ENCODE data around the gene COG5. TPM values are rescaled to one million over a fixed set of nuclear protein-coding genes. Genes with fewer than 3 reads are reported as not detected.
A peak's percentile ranks its signal among the peaks of the same experiment; 100 is the strongest.

COG5 gene
- total RNA-seq, 1 experiment from 2014 or later = 20.2 TPM

DNA sequence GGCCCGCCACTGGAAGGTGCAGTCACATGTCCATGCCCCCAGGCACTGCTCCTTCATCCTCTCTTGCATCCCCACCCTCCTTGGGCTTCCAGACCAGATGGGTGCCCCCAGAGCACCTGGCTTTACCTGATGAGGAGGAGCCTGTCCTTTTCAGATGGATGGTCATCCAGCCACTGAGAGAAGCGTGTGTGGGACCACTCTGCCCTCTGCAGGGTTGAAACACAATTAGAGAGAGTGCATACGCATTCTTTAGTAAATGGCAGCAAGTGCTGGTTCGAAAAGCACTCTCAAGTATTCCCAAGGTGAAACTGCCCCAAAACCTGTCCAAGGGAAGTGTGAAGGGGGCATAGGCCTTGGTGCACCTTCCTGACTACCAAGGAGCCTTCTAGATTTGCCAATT lies 353.3 kb downstream of the COG5 start:
- Histone ChIP-seq H2BK5ac (ENCODE audit: insufficient read length, low read length) (no peak overlapping the region), H3K4me1 (ENCODE audit: insufficient read depth, low read length) (no peaks in the 10 kb centered on the region), H2BK15ac (ENCODE audit: low read depth, low read length) (no peak overlapping the region), H4K5ac (ENCODE audit: insufficient read length, low read depth, low read length) (no peak overlapping the region), H2BK20ac (ENCODE audit: low read depth, low read length, poor library complexity, severe bottlenecking) (no peak overlapping the region), H3K18ac (ENCODE audit: insufficient read length, low read depth, low read length) (no peak overlapping the region), H2BK120ac (ENCODE audit: low read depth, low read length, poor library complexity, severe bottlenecking) (no peak overlapping the region), H3K27me3 (ENCODE audit: insufficient read depth, low read length) (no peaks in the 10 kb centered on the region), H2AFZ (ENCODE audit: low read length) (no peak overlapping the region), H3K4me2 (ENCODE audit: insufficient read depth, insufficient read length, low read length) (no peak overlapping the region), H2BK12ac (ENCODE audit: insufficient read length, low read depth, low read length) (no peak overlapping the region), H3K56ac (ENCODE audit: insufficient read length, low read depth, low read length) (no peak overlapping the region), H3K23ac (ENCODE audit: insufficient read length, low read depth, low read length) (no peak overlapping the region), H3K79me1 (ENCODE audit: insufficient read depth, low read depth, low read length, poor library complexity, severe bottlenecking) (no peaks in the 10 kb centered on the region), H4K8ac (replicated peaks; ENCODE audit: insufficient read length, low read depth, low read length) (no peak overlapping the region), H4K91ac (ENCODE audit: insufficient read length, low read depth, low read length) (no peak overlapping the region), H3T11ph (ENCODE audit: low read length) (no peak overlapping the region), H3K27ac (ENCODE audit: insufficient read length, low read depth, low read length) (no peak overlapping the region), H3K23me2 (ENCODE audit: insufficient read length, low read depth, low read length, poor library complexity, severe bottlenecking) (no peaks in the 10 kb centered on the region), H3K9ac (ENCODE audit: extremely low read depth, insufficient read length, low read length) (no peak overlapping the region), H3K14ac (ENCODE audit: insufficient read depth, low read length) (no peak overlapping the region), H3K4ac (ENCODE audit: low read depth, low read length) (no peak overlapping the region), H3K9me3 (ENCODE audit: control insufficient read depth, low read depth, low read length) (no peaks in the 10 kb centered on the region), H2AK5ac (ENCODE audit: insufficient read length, low read length) (no peak overlapping the region), H4K20me1 (ENCODE audit: control insufficient read depth, insufficient read depth, insufficient read length) (no peaks in the 10 kb centered on the region), H3K79me2 (ENCODE audit: insufficient read depth, low read length) (no peaks in the 10 kb centered on the region)
- no peaks in the 10 kb centered on the region for H3K27me3 Mint-ChIP-seq (ENCODE audit: low read depth)
- peaks cover 9 to 13% (median 12%) of the 10 kb centered on the region in 3 experiments; a peak in 6 of 7 replicates for H3K36me3 Mint-ChIP-seq (ENCODE audit: insufficient read depth in 1 of 3, low read depth in 3 of 3)
- H3K27ac Mint-ChIP-seq = no peak overlapping the region
- H3K4me3 Mint-ChIP-seq = no peak overlapping the region
- TF ChIP-seq, protein P1, sequence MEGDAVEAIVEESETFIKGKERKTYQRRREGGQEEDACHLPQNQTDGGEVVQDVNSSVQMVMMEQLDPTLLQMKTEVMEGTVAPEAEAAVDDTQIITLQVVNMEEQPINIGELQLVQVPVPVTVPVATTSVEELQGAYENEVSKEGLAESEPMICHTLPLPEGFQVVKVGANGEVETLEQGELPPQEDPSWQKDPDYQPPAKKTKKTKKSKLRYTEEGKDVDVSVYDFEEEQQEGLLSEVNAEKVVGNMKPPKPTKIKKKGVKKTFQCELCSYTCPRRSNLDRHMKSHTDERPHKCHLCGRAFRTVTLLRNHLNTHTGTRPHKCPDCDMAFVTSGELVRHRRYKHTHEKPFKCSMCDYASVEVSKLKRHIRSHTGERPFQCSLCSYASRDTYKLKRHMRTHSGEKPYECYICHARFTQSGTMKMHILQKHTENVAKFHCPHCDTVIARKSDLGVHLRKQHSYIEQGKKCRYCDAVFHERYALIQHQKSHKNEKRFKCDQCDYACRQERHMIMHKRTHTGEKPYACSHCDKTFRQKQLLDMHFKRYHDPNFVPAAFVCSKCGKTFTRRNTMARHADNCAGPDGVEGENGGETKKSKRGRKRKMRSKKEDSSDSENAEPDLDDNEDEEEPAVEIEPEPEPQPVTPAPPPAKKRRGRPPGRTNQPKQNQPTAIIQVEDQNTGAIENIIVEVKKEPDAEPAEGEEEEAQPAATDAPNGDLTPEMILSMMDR (conservative IDR thresholded peaks at IDR 0.05) = peak; percentile 44; the same call in 2 of the 3 replicates
- peak; percentile 31 for DNase-seq
- peaks cover 0 to 4% of the 10 kb centered on the region in 2 experiments; a peak in 2 of 4 replicates for H3K4me1 Mint-ChIP-seq
- H3K9me3 Mint-ChIP-seq = peaks cover 0 to 2% of the 10 kb centered on the region in 2 experiments; a peak in 2 of 5 replicates
- WGBS (ENCODE audit: extremely low coverage, insufficient read length, low lambda C conversion rate) = no CpG with 5 or more reads among the region's 4 CpGs

Measured in H9 (cell line).